ENCODE data around the gene ZNF655.

Gene ZNF655

DNA sequence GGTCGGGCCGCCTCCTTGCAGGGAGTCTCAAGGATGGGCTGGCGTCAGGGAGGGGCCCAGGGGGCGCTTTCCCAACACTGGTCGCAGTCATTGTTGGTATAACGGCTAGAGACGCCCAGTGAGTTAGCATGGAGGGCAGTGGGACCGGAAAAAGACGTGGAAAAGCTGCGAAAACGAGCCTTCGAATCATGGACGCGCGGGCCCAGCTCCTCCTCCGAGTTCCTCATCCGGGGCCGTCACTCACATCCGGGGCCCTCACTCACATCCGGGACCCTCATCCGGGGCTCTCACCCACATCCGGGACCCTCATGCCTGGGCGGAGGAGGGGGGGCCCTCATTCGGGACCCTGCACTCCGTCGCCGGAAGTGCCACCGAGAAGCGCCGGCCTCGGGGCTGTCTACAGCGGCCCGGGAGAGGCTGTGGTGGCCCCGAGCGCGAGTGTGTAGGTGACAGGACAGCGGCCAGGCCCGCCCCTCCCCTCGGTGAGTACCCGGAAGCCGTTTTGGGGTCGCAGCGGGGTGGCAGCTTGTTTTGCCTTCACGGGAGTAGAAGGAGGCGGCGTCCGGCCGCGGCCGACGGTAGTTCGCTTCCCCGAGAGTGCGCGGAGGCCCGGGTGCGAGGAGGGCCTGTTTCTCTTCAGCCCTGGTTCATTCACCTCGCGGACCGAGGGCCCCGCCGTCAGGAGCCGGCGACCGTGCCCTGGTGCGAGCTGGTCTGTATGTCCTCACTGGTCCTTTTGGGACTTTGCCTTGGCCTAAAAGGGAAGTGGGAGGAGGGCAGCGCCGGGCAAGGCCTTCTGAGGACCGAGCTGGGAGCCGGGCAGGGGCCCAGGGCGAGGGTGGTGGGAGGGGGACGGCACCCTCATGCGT is at the start of gene ZNF655:
ZNF655 (plus strand) TSS at position 337 of the 869 bp plus-strand sequence. CDS start 1,918 bp downstream, outside the sequence.
- TF ChIP-seq MAX (IDR thresholded peaks at IDR 0.05; ENCODE audit: low read depth, low read length): peak; percentile 71; the same call in 1 of the 2 replicates
- no peak for TF ChIP-seq CTCF (IDR thresholded peaks at IDR 0.05; ENCODE audit: low read depth, low read length)
- peak; percentile 96 for TF ChIP-seq POLR2A (IDR thresholded peaks at IDR 0.05; ENCODE audit: extremely low read depth, insufficient read length)
- no peak; the same call in 1 of the 2 replicates for TF ChIP-seq MYC (IDR thresholded peaks at IDR 0.05; ENCODE audit: low read depth, low read length)
- DNase-seq (ENCODE audit: low read depth): peak; percentile 98
- peak within 1 kb of the TSS; percentile 92 for H3K4me3 ChIP-seq (ENCODE audit: low read depth, low read length)

DNA sequence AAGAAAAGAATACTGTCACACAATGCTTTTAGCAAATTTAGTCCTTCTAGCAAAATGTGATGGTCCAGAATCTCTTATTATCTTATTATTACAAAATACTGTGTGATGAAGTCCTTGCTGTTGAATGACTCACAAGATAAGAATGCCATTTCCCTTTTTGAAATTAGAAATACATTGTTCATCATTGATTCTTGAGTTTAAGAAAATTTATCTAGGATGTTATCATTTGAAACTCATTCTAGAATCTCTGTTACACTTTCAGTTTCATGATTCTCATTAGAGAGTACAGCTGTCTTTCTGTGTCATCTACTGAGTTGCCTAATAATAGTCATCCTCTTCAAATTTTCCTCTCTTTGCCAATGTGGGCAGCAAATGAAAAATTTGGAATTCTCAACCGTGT is 44.4 kb upstream of the ZNF655 start:
- no peak for DNase-seq (ENCODE audit: low read depth)
- H3K4me3 ChIP-seq (ENCODE audit: low read depth, low read length): no peak overlapping the region
- TF ChIP-seq MAX (IDR thresholded peaks at IDR 0.05; ENCODE audit: low read depth, low read length): no peak
- no peak for TF ChIP-seq MYC (IDR thresholded peaks at IDR 0.05; ENCODE audit: low read depth, low read length)
- no peak for TF ChIP-seq POLR2A (IDR thresholded peaks at IDR 0.05; ENCODE audit: extremely low read depth, insufficient read length)

- H3K4me3 ChIP-seq (ENCODE audit: low read depth, low read length): no peak overlapping the region
- DNase-seq (ENCODE audit: low read depth): no peak
- no peak for TF ChIP-seq MAX (IDR thresholded peaks at IDR 0.05; ENCODE audit: low read depth, low read length)
- no peak for TF ChIP-seq POLR2A (IDR thresholded peaks at IDR 0.05; ENCODE audit: extremely low read depth, insufficient read length)
- TF ChIP-seq CTCF (IDR thresholded peaks at IDR 0.05; ENCODE audit: low read depth, low read length): no peak
- no peak for TF ChIP-seq MYC (IDR thresholded peaks at IDR 0.05; ENCODE audit: low read depth, low read length)
Observed at GRCh38 chr7:99521399-99521798, 37.0 kb upstream of the ZNF655 start.

DNA sequence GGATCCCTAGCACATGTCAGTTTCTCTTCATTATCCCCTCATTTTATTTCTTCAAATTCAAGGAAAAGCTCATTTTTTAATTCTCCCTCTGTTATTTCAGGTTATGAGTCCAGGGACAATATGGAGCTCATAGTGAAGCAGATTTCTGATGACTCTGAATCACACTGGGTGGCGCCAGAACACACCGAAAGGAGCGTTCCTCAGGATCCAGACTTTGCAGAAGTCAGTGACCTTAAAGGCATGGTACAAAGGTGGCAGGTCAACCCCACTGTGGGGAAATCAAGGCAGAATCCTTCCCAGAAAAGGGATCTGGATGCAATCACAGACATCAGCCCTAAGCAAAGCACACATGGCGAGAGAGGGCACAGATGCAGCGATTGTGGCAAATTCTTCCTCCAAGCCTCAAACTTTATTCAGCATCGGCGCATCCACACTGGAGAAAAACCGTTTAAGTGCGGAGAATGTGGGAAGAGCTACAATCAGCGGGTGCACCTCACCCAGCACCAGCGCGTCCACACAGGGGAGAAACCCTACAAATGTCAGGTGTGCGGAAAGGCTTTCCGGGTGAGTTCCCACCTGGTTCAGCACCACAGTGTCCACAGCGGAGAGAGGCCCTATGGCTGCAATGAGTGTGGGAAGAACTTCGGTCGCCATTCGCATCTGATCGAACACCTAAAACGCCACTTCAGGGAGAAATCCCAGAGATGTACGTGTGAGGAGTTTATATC is 32.6 kb upstream of the ZNF655 start:
- TF ChIP-seq POLR2A (IDR thresholded peaks at IDR 0.05; ENCODE audit: extremely low read depth, insufficient read length) (no peak), CTCF (IDR thresholded peaks at IDR 0.05; ENCODE audit: low read depth, low read length) (peak; percentile 63), MAX (IDR thresholded peaks at IDR 0.05; ENCODE audit: low read depth, low read length) (no peak; the same call in 1 of the 2 replicates), MYC (IDR thresholded peaks at IDR 0.05; ENCODE audit: low read depth, low read length) (no peak)
- H3K4me3 ChIP-seq (ENCODE audit: low read depth, low read length): no peak overlapping the region
- DNase-seq (ENCODE audit: low read depth): peak; percentile 67

- no peak overlapping the region for H3K4me3 ChIP-seq (ENCODE audit: low read depth, low read length)
- no peak for DNase-seq (ENCODE audit: low read depth)
Observed at GRCh38 chr7:99531354-99531765, 27.1 kb upstream of the ZNF655 start.

More at GRCh38 chr7:99531354-99531765, 27.1 kb upstream of the ZNF655 start:
- TF ChIP-seq POLR2A (IDR thresholded peaks at IDR 0.05; ENCODE audit: extremely low read depth, insufficient read length) (no peak), CTCF (IDR thresholded peaks at IDR 0.05; ENCODE audit: low read depth, low read length) (no peak), MYC (IDR thresholded peaks at IDR 0.05; ENCODE audit: low read depth, low read length) (no peak), MAX (IDR thresholded peaks at IDR 0.05; ENCODE audit: low read depth, low read length) (no peak)
